ENCODE data around the gene INHBB. TPM values are rescaled to one million over a fixed set of nuclear protein-coding genes. Genes with fewer than 3 reads are reported as not detected.

INHBB gene
- polyA plus RNA-seq, 1 experiment: 0.09 TPM

- Histone ChIP-seq H3K27ac (ENCODE audit: low read depth, low read length) (no peak overlapping the region), H3K4me3 (ENCODE audit: low read depth, low read length) (no peak overlapping the region), H3K9me3 (ENCODE audit: control insufficient read depth, insufficient read depth, low read length) (no peaks in the 10 kb centered on the region; the same call in 1 of the 2 replicates), H3K27me3 (ENCODE audit: control insufficient read depth, insufficient read depth, low read length) (peaks cover 25% of the 10 kb centered on the region)
- ChIA-PET CTCF (interaction anchor here (3.6 kb wide), 1 partner anchor 17 kb away, joined by 50 read pairs; no protein-coding TSS in a partner anchor), POLR2A (no interaction called here)
- DNase-seq (ENCODE audit: low read depth, low spot score): no peak
- TF ChIP-seq, protein P1, sequence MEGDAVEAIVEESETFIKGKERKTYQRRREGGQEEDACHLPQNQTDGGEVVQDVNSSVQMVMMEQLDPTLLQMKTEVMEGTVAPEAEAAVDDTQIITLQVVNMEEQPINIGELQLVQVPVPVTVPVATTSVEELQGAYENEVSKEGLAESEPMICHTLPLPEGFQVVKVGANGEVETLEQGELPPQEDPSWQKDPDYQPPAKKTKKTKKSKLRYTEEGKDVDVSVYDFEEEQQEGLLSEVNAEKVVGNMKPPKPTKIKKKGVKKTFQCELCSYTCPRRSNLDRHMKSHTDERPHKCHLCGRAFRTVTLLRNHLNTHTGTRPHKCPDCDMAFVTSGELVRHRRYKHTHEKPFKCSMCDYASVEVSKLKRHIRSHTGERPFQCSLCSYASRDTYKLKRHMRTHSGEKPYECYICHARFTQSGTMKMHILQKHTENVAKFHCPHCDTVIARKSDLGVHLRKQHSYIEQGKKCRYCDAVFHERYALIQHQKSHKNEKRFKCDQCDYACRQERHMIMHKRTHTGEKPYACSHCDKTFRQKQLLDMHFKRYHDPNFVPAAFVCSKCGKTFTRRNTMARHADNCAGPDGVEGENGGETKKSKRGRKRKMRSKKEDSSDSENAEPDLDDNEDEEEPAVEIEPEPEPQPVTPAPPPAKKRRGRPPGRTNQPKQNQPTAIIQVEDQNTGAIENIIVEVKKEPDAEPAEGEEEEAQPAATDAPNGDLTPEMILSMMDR (IDR thresholded peaks at IDR 0.05; ENCODE audit: low read depth, low read length): no peak
These were observed 30.4 kb upstream of the INHBB start for GRCh38 chr2:120315367-120316033.

DNA sequence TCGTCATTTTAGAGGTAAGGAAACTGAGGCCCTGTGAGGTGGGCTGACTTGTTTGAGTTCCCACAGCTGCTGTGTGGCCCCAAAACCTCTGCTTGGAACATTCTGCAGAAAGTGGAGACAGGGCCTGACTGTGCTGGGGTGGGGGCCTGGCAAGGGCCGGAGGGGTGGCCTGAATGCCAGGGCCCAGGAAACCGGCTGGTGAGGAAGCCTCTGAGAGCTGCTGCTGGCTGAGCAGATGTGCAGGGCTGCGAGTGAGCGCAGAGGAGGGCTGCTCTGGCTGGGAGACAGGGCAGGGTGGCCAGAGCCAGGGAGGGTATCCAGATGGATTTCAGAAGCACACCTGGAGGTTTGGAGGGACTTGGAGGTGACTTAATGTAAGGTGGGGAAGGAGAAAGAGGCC, 29.9 kb upstream of the INHBB start:
- Histone ChIP-seq H3K4me3 (ENCODE audit: low read depth, low read length) (no peak overlapping the region), H3K27ac (ENCODE audit: low read depth, low read length) (no peak overlapping the region), H3K27me3 (ENCODE audit: control insufficient read depth, insufficient read depth, low read length) (peaks cover 25% of the 10 kb centered on the region), H3K9me3 (ENCODE audit: control insufficient read depth, insufficient read depth, low read length) (no peaks in the 10 kb centered on the region; the same call in 1 of the 2 replicates)
- POLR2A ChIA-PET: no interaction called here
- TF ChIP-seq, protein P1 (IDR thresholded peaks at IDR 0.05; ENCODE audit: low read depth, low read length): no peak
- CTCF ChIA-PET: no interaction called here
- DNase-seq (ENCODE audit: low read depth, low spot score): no peak

DNA sequence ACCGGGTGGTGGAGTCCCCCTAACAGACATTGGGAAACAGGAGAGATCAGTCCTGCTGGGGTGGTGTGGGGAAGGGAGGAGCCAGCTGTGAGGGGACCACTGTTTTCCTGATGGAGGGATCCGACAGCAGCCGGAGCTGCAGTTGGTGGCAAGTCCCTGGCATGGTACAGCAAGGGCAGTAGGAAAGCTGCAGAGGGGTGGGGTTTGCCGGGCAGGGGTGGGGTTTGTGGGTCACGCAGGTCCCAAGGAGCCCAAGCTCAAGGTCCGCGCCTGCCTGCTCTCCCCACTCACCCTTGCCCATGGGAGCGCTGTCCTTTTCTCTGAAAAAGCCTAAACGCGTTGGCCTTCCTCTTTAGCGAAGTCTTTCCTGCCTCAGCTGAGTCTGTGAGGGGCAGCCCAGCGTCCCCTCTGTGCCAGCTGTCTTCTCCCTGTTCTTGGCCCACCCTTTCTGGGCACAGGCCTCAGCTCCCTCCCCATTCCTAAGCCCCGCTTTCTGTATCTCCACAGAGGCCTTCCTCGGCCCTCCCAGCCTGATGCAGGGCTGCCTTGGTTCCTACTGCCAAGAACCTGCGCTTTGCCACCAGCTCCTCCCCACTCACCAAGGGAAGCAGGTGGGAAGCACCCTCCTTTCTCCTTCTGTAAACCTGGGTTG, 29.3 kb upstream of the INHBB start:
- POLR2A ChIA-PET: no interaction called here
- CTCF ChIA-PET: no interaction called here
- no peak overlapping the region for H3K27ac ChIP-seq (ENCODE audit: low read depth, low read length)

GRCh38 chr2:120317180-120317533, 28.8 kb upstream of the INHBB start:
- DNase-seq (ENCODE audit: low read depth, low spot score): no peak
- POLR2A ChIA-PET: no interaction called here

More for the DNA sequence above, 29.3 kb upstream of the INHBB start:
- no peak for DNase-seq (ENCODE audit: low read depth, low spot score)
- TF ChIP-seq, protein P1 (IDR thresholded peaks at IDR 0.05; ENCODE audit: low read depth, low read length): no peak
- H3K4me3 ChIP-seq (ENCODE audit: low read depth, low read length): no peak overlapping the region
- H3K27me3 ChIP-seq (ENCODE audit: control insufficient read depth, insufficient read depth, low read length): peaks cover 25% of the 10 kb centered on the region
- no peaks in the 10 kb centered on the region; the same call in 1 of the 2 replicates for H3K9me3 ChIP-seq (ENCODE audit: control insufficient read depth, insufficient read depth, low read length)

More at GRCh38 chr2:120317180-120317533, 28.8 kb upstream of the INHBB start:
- Histone ChIP-seq H3K4me3 (ENCODE audit: low read depth, low read length) (no peak overlapping the region), H3K27ac (ENCODE audit: low read depth, low read length) (no peak overlapping the region), H3K27me3 (ENCODE audit: control insufficient read depth, insufficient read depth, low read length) (peaks cover 25% of the 10 kb centered on the region), H3K9me3 (ENCODE audit: control insufficient read depth, insufficient read depth, low read length) (no peaks in the 10 kb centered on the region; the same call in 1 of the 2 replicates)
- CTCF ChIA-PET: no interaction called here
- TF ChIP-seq, protein P1 (IDR thresholded peaks at IDR 0.05; ENCODE audit: low read depth, low read length): no peak
